Loucy (cell line): ENCODE data around the gene ACVR1.

Experiments
- EZH2phosphoT487 ChIP-seq: fragments of 200-600 bp; IDR thresholded peaks from 2 replicates; pipeline ENCODE4 v1.6.1; 2018; ENCODE audit warnings: antibody characterized with exemption, mild to moderate bottlenecking, moderate library complexity, borderline replicate concordance
- TF ChIP-seq, protein P1 (sequence below): fragments of 200-600 bp; sonication (generic); conservative IDR thresholded peaks from 2 replicates; pipeline ENCODE4 v1.5.1; 2014; ENCODE audit warnings: mild to moderate bottlenecking, antibody characterized with exemption, low read length

DNA sequence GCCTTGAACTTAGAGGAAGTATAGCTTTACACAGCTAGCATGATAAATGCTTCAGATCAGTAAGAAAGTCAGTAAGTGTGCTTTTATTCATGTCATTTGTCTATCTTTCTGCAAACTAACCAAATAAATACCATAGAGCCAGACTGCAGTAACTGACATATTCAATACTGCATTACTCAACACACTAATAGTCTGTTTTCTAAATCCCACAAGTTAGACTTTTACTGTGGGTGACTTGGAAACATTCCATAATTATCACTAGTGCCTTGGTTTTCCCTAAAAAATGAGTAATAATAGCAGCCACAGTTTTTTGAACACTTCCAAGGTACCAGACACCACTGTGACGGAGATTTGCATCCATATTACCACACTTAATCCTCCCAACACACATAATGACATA lies 33.0 kb downstream of the ACVR1 start:
- TF ChIP-seq, protein P1, sequence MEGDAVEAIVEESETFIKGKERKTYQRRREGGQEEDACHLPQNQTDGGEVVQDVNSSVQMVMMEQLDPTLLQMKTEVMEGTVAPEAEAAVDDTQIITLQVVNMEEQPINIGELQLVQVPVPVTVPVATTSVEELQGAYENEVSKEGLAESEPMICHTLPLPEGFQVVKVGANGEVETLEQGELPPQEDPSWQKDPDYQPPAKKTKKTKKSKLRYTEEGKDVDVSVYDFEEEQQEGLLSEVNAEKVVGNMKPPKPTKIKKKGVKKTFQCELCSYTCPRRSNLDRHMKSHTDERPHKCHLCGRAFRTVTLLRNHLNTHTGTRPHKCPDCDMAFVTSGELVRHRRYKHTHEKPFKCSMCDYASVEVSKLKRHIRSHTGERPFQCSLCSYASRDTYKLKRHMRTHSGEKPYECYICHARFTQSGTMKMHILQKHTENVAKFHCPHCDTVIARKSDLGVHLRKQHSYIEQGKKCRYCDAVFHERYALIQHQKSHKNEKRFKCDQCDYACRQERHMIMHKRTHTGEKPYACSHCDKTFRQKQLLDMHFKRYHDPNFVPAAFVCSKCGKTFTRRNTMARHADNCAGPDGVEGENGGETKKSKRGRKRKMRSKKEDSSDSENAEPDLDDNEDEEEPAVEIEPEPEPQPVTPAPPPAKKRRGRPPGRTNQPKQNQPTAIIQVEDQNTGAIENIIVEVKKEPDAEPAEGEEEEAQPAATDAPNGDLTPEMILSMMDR, result no peak
- TF ChIP-seq EZH2phosphoT487, result no peak
